Measurements from ENCODE around the gene PIP4P1.
A peak's percentile ranks its signal among the peaks of the same experiment; 100 is the strongest.
"Not testable (repeated sequence)": the region's sequence is repeated elsewhere in the genome, so short reads cannot be mapped to it uniquely, and the experiment has no call there.

Gene PIP4P1

GRCh38 chr14:20461225-20462141 is at the start of gene PIP4P1:
Gene PIP4P1, minus strand, starts transcription at chr14:20461434. Its CDS starts 109 bp downstream, at chr14:20461325.
- intact Hi-C loops (cut with DNase I), result loop anchor here (5.0 kb wide), 2 partner anchors 146 to 221 kb away; partner anchors contain the start of gene RNASE4

GRCh38 chr14:20508367-20508766 is 47.1 kb upstream of the PIP4P1 start:
- no peak for DNase-seq
- intact Hi-C loops (cut with DNase I), result no loop called here

More at GRCh38 chr14:20461225-20462141, at the start of gene PIP4P1:
- DNase-seq, result peak; percentile 98 to 100 (median 99)

DNA sequence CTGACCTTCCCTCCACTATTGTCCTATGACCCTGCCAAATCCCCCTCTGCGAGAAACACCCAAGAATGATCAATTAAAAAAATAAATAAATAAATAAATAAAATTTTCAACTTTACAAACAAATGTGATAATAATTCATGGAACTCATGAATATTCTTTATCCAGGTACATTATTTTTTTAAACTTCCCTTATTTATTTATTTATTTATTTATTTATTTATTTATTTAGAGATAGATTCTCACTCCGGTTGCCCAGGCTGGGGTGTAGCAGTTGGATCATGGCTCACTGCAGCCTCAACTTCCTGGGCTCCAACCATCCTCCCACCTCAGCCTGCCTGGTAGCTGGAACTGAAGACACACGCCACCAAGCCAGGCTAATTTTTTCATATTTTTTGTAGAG is 46.3 kb upstream of the PIP4P1 start:
- intact Hi-C loops (cut with DNase I); DNase-seq: not testable (repeated sequence)

GRCh38 chr14:20506752-20507151 is 45.5 kb upstream of the PIP4P1 start:
- intact Hi-C loops (cut with DNase I); DNase-seq: not testable (repeated sequence)

- intact Hi-C loops (cut with DNase I); DNase-seq: not testable (repeated sequence)
These were observed 45.0 kb upstream of the PIP4P1 start for GRCh38 chr14:20506276-20506675.

- intact Hi-C loops (cut with DNase I), result no loop called here
- no peak for DNase-seq
These were observed 42.7 kb upstream of the PIP4P1 start for GRCh38 chr14:20503898-20504297.

GRCh38 chr14:20501346-20501745 is 40.1 kb upstream of the PIP4P1 start:
- DNase-seq, result no peak
- intact Hi-C loops (cut with DNase I), result no loop called here

DNA sequence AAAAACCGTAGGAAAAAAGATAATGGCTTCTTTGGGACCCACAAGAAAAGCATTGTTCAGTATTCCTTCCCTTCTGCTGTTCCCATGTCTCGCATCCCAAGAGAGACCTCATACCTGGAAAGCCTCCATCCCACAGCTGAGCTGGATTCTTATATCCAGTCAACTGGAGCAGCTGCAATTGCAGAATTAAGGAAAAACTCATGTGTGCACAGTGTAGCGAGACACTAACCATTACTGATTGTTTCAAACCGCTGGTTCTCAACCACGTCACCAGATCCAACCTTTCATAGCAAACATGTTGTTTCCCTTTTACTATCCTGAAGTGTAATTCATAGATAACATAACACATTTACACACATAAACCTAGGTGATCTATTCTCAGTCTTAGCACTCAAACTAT is 38.6 kb upstream of the PIP4P1 start:
- intact Hi-C loops (cut with DNase I), result no loop called here
- no peak for DNase-seq

- intact Hi-C loops (cut with DNase I), result no loop called here
- no peak for DNase-seq
These were observed 37.9 kb upstream of the PIP4P1 start for GRCh38 chr14:20499108-20499507.

- intact Hi-C loops (cut with DNase I), result no loop called here
- DNase-seq, result no peak
These were observed 37.4 kb upstream of the PIP4P1 start for GRCh38 chr14:20498622-20499021.

GRCh38 chr14:20494935-20495766 is 33.9 kb upstream of the PIP4P1 start:
- DNase-seq, result no peak
- intact Hi-C loops (cut with DNase I), result no loop called here

DNA sequence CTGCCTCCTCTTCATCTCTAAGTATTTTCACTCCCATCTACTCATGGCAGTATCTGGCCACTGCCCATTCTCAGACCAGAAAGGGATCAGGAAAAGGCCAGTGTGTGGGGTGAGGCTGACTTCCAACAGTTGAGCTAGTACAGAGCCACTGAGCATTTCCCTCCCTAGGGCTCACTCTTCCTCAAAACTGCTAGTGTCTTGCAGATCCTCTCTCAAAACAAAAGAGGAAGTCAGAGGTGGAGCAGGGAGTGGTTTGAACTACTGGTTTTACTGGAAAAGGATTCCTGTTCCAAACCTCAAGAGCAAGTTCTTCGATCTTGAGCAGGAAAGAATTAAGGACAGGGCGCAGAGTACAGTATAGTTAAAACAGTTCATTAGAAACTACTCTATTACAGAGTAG is 32.4 kb upstream of the PIP4P1 start:
- intact Hi-C loops (cut with DNase I), result no loop called here
- no peak for DNase-seq

DNA sequence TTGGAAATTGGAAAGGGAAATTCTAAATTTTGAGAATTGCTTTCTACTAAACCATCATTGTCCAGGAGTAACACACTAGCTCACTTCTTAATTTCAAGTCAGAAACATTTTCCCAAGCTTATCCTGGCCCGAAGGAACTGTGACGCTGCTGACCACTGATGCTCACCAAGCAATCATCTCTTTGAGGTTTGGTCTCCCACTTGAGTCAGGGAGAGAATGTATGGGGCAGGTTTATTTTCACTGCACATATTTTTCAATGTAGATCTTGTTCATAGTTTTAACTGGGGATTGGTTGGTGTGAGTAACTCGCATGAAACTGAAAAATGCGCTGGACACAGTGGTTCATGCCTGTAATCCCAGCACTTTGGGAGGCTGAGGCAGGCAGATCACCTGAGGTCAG is 31.3 kb upstream of the PIP4P1 start:
- intact Hi-C loops (cut with DNase I), result no loop called here
- no peak for DNase-seq

DNA sequence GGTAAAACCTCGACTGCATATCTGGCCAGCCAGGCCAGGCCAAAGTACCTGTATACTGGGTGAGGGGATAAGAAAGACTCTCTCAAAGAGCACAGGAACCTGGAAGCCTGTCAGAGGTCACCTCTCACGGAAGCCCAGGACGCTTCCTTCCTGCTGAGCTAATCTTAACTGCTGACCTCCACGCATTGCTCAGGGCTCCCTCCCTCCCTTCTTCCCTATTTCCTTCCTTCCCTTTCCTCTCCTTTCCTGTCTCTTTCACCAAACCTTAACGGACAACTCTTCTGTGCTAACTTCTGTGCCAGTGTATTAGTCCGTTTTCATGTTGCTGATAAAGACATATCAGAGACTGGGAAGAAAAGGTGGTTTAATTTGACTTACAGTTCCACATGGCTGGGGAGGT is 29.3 kb upstream of the PIP4P1 start:
- intact Hi-C loops (cut with DNase I), result no loop called here
- no peak for DNase-seq

- intact Hi-C loops (cut with DNase I), result no loop called here
- DNase-seq, result no peak
These were observed 28.1 kb upstream of the PIP4P1 start for GRCh38 chr14:20489093-20489994.

DNA sequence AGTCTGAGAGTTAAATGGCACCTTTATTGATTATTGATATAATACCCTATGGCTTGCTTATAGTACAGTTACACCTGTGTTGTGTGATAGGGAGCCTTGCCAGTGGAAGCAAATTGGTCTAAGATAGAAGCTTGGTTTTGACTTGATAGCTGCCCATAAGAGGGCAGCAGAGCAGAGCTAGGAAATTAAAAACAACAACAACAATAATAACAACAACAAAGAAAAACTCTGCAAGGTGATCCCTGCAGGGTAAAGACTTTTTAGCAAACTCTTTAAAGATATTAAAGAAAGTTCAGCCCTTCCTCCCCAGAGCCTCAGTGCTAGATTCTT is 26.1 kb upstream of the PIP4P1 start:
- DNase-seq, result no peak
- intact Hi-C loops (cut with DNase I), result no loop called here

DNA sequence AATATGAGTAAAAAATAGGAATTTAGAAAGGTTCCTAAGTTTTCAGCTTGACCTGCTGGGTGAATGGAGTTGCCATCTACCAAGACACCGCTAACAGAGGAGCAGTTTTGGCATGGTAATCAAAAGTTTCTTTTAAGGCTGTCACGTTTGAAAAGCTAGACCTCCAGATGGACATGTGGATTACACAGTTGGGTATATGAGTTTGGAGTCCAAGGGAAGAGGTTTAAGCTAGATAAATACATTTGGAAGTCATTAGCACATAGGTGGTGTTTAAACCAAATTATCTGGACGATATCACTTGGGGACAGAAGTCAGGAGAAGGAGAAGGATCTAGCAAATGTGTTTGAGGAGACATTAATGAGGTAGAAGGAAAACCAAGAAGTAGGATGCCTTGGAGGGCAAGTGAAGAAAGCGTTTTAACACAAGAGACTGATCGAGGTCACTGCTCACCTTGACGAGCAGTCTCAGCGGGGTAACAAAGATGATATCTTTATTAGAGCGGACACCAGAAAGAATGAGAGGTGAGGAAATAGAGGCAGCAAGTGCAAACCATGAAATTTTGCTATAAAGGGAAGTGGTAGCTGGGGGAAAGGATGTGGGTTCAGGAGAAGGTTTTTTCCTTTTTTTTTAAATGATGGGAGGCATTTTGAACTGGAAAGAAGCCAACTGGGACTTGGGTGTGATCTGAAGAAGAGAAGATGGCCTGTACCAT is 25.6 kb upstream of the PIP4P1 start:
- no peak for DNase-seq
- intact Hi-C loops (cut with DNase I), result no loop called here

- intact Hi-C loops (cut with DNase I), result no loop called here
- DNase-seq, result no peak
These were observed 24.7 kb upstream of the PIP4P1 start for GRCh38 chr14:20485900-20486299.

DNA sequence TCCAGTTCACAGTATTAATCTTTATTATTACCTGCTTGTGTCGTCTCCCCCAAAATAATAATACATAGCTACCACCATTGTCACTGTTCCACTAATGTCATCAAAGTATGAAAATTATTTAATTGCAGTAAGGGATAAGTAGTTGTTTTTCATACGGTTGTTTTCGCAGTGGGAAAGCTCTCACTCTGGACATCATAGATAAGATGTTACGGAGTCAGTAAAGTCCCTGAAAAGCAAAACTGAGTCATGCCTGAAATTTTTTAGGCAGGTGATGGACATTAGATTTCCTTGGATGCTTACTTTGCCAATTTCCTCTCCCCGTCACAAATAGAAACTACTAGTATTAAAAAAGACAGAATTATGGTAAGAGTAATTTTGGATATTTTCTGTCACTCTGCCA is 21.1 kb upstream of the PIP4P1 start:
- DNase-seq, result no peak

GRCh38 chr14:20478894-20479293 is 17.7 kb upstream of the PIP4P1 start:
- intact Hi-C loops (cut with DNase I), result no loop called here
- DNase-seq, result no peak

More for the DNA sequence above, 21.1 kb upstream of the PIP4P1 start:
- intact Hi-C loops (cut with DNase I), result no loop called here
